GM23338 (cell line): Measurements from ENCODE around the gene DECR2.
"Not testable (repeated sequence)": the region's sequence is repeated elsewhere in the genome, so short reads cannot be mapped to it uniquely, and the experiment has no call there.

Experiments
- CTCF ChIP-seq, 2 experiments: fragments of 200-600 bp in 1 of 2; sonication (generic) in 1 of 2; conservative IDR thresholded peaks; 2 replicates each; pipeline versions ENCODE4 v1.5.1 to v1.6.1; 2016 to 2017; ENCODE audit warnings: antibody characterized with exemption in 2 of 2, low read depth in 2 of 2, mild to moderate bottlenecking in 2 of 2, moderate library complexity in 1 of 2
- EZH2 ChIP-seq: fragments of 200-600 bp; sonication (generic); IDR thresholded peaks from one replicate; pipeline ENCODE4 v1.8.0; 2017; ENCODE audit warnings: antibody characterized with exemption, mild to moderate bottlenecking, low read depth; ENCODE audit not compliant: unreplicated experiment
- POLR2AphosphoS5 ChIP-seq: IDR thresholded peaks from 2 replicates; pipeline ENCODE4 v1.6.1; 2016; ENCODE audit warnings: antibody characterized with exemption, low read depth

GRCh38 chr16:387761-388666, 13.7 kb upstream of the DECR2 start:
- TF ChIP-seq CTCF (conservative IDR thresholded peaks at IDR 0.05; ENCODE audit: low read depth in 2 of 2): peak in 1 of 2 experiments; percentile 23; a peak in 3 of 4 replicates
- not testable (repeated sequence) for TF ChIP-seq POLR2AphosphoS5, EZH2
